NCI-H1417 (cell line): ENCODE data around the gene ABCG8.
"Not testable (repeated sequence)": the region's sequence is repeated elsewhere in the genome, so short reads cannot be mapped to it uniquely, and the experiment has no call there.

ENCODE experiments used
- DNase-seq, 3 experiments: peaks; one replicate each; lab custom pipeline; 2025; lab: John Stamatoyannopoulos, UW

ABCG8 gene

GRCh38 chr2:43911136-43911790 lies 72.5 kb downstream of the ABCG8 start:
- DNase-seq = not testable (repeated sequence)

- DNase-seq = no peak
Observed at GRCh38 chr2:43924463-43924862, 85.7 kb downstream of the ABCG8 start.

DNA sequence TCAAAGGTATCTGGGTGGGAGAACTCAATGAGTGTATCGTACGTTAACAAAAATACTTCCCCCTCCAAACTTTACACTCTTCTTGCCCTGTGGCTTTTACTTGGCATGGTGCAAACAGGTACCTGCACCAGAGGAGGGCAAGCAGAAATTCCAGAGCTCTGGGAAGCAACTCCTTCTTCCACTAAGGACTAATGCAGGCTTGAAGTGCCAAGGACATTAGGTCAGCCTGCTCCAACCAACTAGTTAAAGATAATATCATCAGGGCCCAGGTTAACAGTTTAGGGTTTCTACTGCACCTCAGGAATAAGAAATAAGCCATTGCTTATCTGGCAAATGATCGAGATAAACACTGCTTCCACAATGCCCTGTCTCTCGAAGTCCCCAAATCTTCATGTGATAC lies 86.7 kb downstream of the ABCG8 start:
- DNase-seq = no peak

- DNase-seq = no peak
Observed at GRCh38 chr2:43927442-43927841, 88.7 kb downstream of the ABCG8 start.

DNA sequence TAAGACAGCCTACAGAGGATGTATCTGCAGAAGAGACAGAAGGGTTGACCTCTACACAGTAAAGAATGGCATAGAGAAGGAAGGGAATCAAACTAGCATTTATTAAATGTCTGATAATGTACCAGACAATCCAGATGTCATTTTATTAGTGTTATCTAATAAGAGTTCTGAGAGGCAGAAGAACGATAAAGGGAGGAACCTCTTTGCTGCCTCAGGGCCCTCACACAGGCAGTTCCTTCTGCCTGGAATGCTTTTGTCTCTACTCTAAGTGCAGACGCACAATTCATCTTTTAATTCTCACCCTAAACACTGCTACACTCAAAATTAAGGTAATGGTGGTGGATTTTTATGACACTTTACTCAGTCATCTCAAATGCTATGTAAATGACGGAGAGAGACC lies 92.5 kb downstream of the ABCG8 start:
- no peak for DNase-seq
